ENCODE data around the gene ENTPD1.

ENTPD1 gene

GRCh38 chr10:95845411-95845810 lies 89.4 kb downstream of the ENTPD1 start:
- no peak for TF ChIP-seq CTCF (IDR thresholded peaks at IDR 0.05; ENCODE audit: control insufficient read depth, insufficient read depth, low read depth, low read length, missing control alignments)

GRCh38 chr10:95847007-95847406 lies 91.0 kb downstream of the ENTPD1 start:
- DNase-seq (ENCODE audit: low read depth): no peak
- no peak for TF ChIP-seq CTCF (IDR thresholded peaks at IDR 0.05; ENCODE audit: control insufficient read depth, insufficient read depth, low read depth, low read length, missing control alignments)
- H3K4me3 ChIP-seq (ENCODE audit: control insufficient read depth, low read depth, low read length): no peak overlapping the region

More at GRCh38 chr10:95845411-95845810, 89.4 kb downstream of the ENTPD1 start:
- DNase-seq (ENCODE audit: low read depth): no peak
- H3K4me3 ChIP-seq (ENCODE audit: control insufficient read depth, low read depth, low read length): no peak overlapping the region

- TF ChIP-seq CTCF (IDR thresholded peaks at IDR 0.05; ENCODE audit: control insufficient read depth, insufficient read depth, low read depth, low read length, missing control alignments): no peak
- DNase-seq (ENCODE audit: low read depth): no peak
- no peak overlapping the region for H3K4me3 ChIP-seq (ENCODE audit: control insufficient read depth, low read depth, low read length)
These were observed 92.9 kb downstream of the ENTPD1 start for GRCh38 chr10:95848841-95849240.

- no peak for DNase-seq (ENCODE audit: low read depth)
- H3K4me3 ChIP-seq (ENCODE audit: control insufficient read depth, low read depth, low read length): no peak overlapping the region
- no peak for TF ChIP-seq CTCF (IDR thresholded peaks at IDR 0.05; ENCODE audit: control insufficient read depth, insufficient read depth, low read depth, low read length, missing control alignments)
These were observed 94.8 kb downstream of the ENTPD1 start for GRCh38 chr10:95850791-95851190.

- H3K4me3 ChIP-seq (ENCODE audit: control insufficient read depth, low read depth, low read length): no peak overlapping the region
- TF ChIP-seq CTCF (IDR thresholded peaks at IDR 0.05; ENCODE audit: control insufficient read depth, insufficient read depth, low read depth, low read length, missing control alignments): no peak
- DNase-seq (ENCODE audit: low read depth): no peak
These were observed 104.4 kb downstream of the ENTPD1 start for GRCh38 chr10:95860166-95860940.

GRCh38 chr10:95861386-95861785 lies 105.4 kb downstream of the ENTPD1 start:
- no peak overlapping the region for H3K4me3 ChIP-seq (ENCODE audit: control insufficient read depth, low read depth, low read length)
- TF ChIP-seq CTCF (IDR thresholded peaks at IDR 0.05; ENCODE audit: control insufficient read depth, insufficient read depth, low read depth, low read length, missing control alignments): no peak
- DNase-seq (ENCODE audit: low read depth): no peak

Measured in AG09309 (cell line).